NCI-H2029 (cell line): ENCODE data around the gene HGF.

Experiments
- DNase-seq: peaks from one replicate; lab custom pipeline; 2025; lab: John Stamatoyannopoulos, UW

Gene HGF

DNA sequence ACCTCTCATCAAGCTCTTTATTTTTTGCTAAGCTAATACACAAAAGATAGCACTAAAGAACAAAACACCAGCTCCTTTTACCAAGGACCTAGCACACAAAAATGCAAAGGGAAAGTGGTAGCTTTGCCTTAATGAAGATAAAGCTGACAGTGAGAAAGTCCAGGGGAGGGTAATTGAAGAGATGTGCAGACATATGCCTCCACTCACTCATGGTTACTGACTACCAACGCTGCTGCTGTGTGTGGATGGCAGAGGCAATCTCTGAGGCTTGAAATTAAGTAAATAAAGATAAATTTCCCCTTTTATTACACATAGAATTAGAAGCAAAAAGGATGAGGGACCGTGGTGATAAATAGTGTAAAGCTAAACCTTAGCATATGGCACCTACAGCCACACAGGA, 87.0 kb downstream of the HGF start:
- no peak for DNase-seq

- no peak for DNase-seq
These were observed 89.7 kb downstream of the HGF start for GRCh38 chr7:81680120-81680519.

DNA sequence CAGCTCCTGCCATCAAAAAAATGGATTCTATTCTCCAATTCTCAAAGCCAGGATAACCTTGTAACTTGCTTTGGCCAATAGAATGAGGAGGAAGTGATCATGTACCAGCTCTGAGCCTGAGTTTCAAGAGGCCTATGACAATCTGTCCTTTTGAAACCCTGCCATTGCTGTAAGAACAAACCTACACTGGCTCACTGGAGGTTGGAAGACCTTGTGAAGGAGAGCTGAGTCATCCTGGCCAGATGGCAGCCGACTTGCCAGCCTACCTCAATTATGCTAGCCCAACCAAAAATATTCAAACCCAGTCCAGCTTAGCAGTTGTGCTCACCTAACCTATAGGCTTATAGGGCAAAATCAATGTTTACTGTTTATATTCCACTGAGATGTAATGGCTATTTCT, 93.0 kb downstream of the HGF start:
- no peak for DNase-seq

DNA sequence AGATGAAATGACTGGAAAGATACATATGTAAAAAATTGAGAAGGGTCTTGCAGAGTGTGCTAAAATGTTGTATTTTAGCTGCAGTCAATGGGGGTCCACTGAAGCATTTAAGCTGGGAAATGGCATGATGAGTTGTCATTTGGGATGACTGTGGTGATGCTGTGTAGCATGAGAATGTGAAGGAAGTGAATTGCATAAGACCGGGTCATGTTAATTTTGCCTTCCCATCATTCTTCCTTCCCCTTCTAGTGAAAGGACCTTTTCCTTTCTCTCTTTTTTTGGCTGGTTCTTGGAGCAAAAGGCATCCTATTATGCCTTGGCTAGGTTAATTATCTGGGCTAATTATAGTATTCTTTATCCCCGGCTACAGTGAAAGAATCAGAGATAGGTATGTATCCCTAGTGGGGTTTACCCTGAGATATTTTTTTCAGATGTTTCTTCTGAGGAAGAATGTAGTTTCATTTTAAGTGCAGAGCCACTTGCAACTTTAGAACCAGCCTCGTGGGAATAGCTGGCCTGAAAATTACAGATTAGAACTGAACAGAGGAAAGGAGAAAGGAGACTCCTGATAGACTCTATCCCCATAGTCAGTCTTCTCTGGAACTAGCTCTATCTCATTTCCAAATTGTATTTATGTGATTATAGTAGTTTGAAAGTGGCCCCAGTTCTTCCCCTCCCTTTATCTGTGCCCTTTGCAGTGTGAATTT, 93.6 kb downstream of the HGF start:
- no peak for DNase-seq

DNA sequence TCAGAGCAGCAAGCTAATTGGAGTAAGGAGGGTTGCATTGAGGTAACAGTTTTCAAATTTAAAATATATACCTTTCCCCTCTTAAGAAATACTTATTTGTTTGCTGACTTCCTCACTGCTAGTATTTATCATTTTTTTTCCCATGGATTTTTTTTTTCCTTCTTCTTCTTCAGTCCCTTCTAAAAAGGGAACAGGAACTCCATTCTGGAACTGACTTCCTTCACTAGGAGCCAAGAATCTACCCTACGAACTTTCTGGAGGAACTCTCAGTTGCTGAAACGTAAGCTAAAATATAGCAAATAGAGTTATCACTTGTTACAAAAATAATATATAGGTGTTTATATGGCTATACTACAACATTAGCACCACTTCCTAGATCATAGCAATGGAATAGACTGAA, 95.4 kb downstream of the HGF start:
- DNase-seq = no peak

DNA sequence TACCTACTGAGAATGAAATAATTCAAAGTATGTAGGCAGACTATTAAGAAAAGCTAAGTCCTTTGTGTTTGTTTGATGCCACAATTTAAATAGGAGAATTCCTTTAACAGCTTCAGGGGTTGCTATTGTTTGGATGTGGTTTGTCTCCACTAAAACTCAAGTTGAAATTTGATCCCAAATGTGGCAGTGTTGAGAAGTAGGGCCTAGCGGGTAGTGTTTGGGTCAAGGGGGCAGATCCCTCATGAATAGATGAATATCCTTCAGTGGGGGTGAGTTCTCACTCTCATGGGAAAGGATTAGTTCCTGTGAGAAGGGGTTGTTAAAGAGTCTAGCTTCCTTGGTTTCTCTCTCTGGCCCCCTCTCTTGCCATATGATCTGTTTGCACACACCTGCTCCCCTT, 97.0 kb downstream of the HGF start:
- no peak for DNase-seq

GRCh38 chr7:81669476-81670105, 100.3 kb downstream of the HGF start:
- peak; percentile 36 for DNase-seq

DNA sequence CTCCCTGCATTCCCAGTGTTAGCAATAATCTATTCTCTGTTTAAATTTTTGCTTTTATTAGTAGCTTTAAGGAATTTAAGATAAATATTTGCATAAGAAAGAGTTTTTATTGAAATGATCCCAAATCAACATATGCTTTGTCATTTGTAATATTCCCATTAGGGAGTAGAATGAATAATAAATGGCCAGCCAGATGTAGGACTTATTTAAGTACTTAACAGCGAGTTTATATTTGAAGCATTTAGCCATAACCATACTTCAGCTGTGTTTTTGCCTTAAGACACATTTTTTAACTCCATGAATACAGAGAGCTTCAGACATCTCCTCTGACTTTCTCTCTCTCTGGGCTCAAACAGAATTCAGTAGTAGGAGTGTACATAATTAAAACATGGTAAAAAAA, 103.6 kb downstream of the HGF start:
- no peak for DNase-seq

- no peak for DNase-seq
These were observed 104.6 kb downstream of the HGF start for GRCh38 chr7:81665236-81665635.

DNA sequence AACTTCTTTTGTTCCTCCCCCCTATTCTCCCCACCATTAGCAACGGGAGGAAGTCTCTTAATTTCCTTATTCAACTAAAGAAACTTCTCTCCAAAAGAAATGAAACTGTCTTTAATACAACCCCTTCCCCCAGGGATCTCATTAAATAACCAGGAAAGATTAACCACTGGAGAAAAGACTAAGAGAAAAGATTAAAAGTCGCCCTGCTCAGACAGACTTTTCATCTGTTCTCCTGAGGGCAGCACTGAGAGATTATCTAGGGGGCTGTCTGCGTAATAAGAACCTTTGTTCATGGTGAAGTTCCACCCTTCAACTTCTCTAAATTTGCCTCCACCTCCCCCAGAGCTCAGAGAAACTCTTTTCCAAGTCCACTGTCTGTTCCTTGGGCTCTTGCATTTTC, 105.5 kb downstream of the HGF start:
- DNase-seq = no peak

GRCh38 chr7:81662531-81662930, 107.3 kb downstream of the HGF start:
- no peak for DNase-seq

DNA sequence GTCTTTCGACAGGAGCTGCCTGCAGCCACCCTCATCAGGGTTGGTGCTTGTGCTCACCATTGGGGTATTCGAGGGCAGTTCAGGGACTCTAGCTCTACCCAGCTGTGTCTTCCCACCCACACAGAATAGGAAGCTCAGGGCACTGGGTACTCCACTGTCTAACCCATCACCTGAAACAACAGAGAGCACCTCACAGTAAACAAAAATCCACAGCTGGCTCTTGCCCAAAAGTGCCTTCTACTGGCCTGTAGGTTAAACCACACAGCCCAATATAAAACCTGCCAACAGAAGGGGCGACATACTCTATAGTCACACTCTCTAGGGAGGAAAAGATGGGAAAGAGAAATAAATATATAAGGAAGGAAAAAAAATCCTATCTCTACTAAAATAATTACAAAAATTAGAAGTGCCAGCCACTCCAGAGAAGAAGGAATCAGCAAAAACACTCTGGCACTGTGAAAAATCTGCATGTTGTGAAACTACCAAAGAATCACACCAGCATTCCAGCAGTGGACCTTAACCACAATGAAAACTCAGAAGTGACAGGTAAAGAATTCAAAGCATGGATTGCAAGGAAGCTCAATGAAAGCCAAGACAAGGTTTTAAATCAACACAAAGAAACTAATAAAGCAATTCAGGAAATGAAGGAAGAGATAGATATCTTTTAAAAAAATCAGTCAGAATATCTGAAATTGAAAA, 110.0 kb downstream of the HGF start:
- no peak for DNase-seq

DNA sequence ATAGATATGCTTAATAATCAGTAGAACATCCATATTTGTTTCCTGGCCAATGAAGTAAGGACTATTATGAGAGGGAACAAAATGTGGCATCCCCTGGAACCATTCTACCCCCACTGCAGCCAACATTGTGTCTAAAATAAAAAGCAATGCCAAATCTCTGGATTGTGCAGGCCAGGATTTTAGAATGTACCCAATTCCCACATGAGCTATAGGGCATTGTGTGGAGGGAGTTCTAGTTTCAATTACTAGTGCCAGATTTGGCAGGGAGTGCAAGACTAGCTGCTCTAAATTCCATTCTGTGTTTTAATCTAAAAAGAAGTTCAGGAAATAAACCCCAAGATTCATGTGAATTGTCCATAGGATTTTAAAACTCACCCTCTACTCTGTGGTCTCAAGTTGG, 112.3 kb downstream of the HGF start:
- DNase-seq = no peak

DNA sequence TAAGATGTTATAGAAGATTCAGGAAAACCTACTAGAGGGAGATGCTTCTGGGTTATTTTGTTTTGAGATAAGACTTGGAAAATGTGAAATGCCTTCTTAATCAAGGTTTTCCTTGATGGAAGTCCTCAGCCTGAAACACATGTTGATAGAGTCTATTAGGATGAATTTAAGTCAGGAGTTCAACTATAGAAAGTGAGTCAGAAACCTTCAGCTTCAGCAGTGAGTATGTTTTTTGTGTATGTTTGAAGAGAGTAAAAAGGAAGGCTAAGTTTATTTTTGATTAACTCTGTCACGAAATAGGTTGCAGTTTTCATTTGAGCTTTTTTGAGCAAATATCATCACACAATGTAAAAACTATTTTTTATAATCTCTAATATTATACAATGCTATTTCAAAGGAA, 114.6 kb downstream of the HGF start:
- no peak for DNase-seq

- no peak for DNase-seq
These were observed 117.6 kb downstream of the HGF start for GRCh38 chr7:81652225-81652624.
